ENCODE data around the gene SCRG1. TPM values are rescaled to one million over a fixed set of nuclear protein-coding genes. Genes with fewer than 3 reads are reported as not detected.

SCRG1 gene
- total RNA-seq, 2 donors from 2014 or later = not detected

Other genes with a start within 250 kb of the SCRG1 start
- gene GALNT7, start 230.3 kb downstream of the SCRG1 start, total RNA-seq = 10 to 100 TPM; 10.1 to 12.8 TPM
- gene HMGB2, start 64.8 kb downstream of the SCRG1 start, total RNA-seq = 100 to 1,000 TPM; 553 to 627 TPM
- gene SAP30, start 28.2 kb downstream of the SCRG1 start, total RNA-seq = 10 to 100 TPM; 18.1 to 18.4 TPM
- not detected for gene HAND2, start 131.1 kb upstream of the SCRG1 start, total RNA-seq

Measured in activated T-cell treated with anti-CD3 and anti-CD28 coated beads, Interleukin-2, amount 50 U/mL, for 72 hours (primary cell).